ENCODE data around the gene PAFAH1B1.
A peak's percentile ranks its signal among the peaks of the same experiment; 100 is the strongest.

The PAFAH1B1 gene

GRCh38 chr17:2703606-2704005, 110.2 kb downstream of the PAFAH1B1 start:
- ATAC-seq (ENCODE audit: low read depth): no peak

GRCh38 chr17:2704031-2704889, 110.8 kb downstream of the PAFAH1B1 start:
- H3K4me3 Mint-ChIP-seq: no peak overlapping the region
- peaks cover 8% of the 10 kb centered on the region for H3K36me3 Mint-ChIP-seq
- H3K9me3 Mint-ChIP-seq: no peaks in the 10 kb centered on the region
- ATAC-seq (ENCODE audit: low read depth) (no peak), DNase-seq (ENCODE audit: low spot score in 2 of 2) (no peak)
- no peak overlapping the region for H3K27ac Mint-ChIP-seq
- H3K27me3 Mint-ChIP-seq: no peaks in the 10 kb centered on the region
- peaks cover 19% of the 10 kb centered on the region for H3K4me1 Mint-ChIP-seq

More at GRCh38 chr17:2703606-2704005, 110.2 kb downstream of the PAFAH1B1 start:
- Mint-ChIP-seq H3K27me3 (no peaks in the 10 kb centered on the region), H3K36me3 (peaks cover 8% of the 10 kb centered on the region), H3K9me3 (no peaks in the 10 kb centered on the region), H3K4me3 (no peak overlapping the region), H3K4me1 (peaks cover 13% of the 10 kb centered on the region), H3K27ac (no peak overlapping the region)
- DNase-seq (ENCODE audit: low spot score in 2 of 2): no peak

GRCh38 chr17:2704890-2705248, 111.4 kb downstream of the PAFAH1B1 start:
- no peaks in the 10 kb centered on the region for H3K9me3 Mint-ChIP-seq
- peaks cover 25% of the 10 kb centered on the region for H3K4me1 Mint-ChIP-seq
- no peak for ATAC-seq (ENCODE audit: low read depth)
- peaks cover 8% of the 10 kb centered on the region for H3K36me3 Mint-ChIP-seq
- DNase-seq (ENCODE audit: low spot score in 2 of 2): no peak
- no peak overlapping the region for H3K4me3 Mint-ChIP-seq
- H3K27me3 Mint-ChIP-seq: no peaks in the 10 kb centered on the region
- peak overlapping the region; percentile 82 for H3K27ac Mint-ChIP-seq

GRCh38 chr17:2705263-2705662, 111.8 kb downstream of the PAFAH1B1 start:
- no peak overlapping the region for H3K4me3 Mint-ChIP-seq
- H3K27me3 Mint-ChIP-seq: no peaks in the 10 kb centered on the region
- H3K9me3 Mint-ChIP-seq: no peaks in the 10 kb centered on the region

GRCh38 chr17:2705888-2706795, 112.7 kb downstream of the PAFAH1B1 start:
- no peaks in the 10 kb centered on the region for H3K9me3 Mint-ChIP-seq
- peaks cover 8% of the 10 kb centered on the region for H3K36me3 Mint-ChIP-seq
- H3K4me1 Mint-ChIP-seq: peaks cover 32% of the 10 kb centered on the region
- H3K27me3 Mint-ChIP-seq: no peaks in the 10 kb centered on the region
- H3K27ac Mint-ChIP-seq: peak overlapping the region; percentile 82
- H3K4me3 Mint-ChIP-seq: no peak overlapping the region
- DNase-seq (ENCODE audit: low spot score in 2 of 2): no peak
- ATAC-seq (ENCODE audit: low read depth): no peak

More at GRCh38 chr17:2705263-2705662, 111.8 kb downstream of the PAFAH1B1 start:
- peaks cover 8% of the 10 kb centered on the region for H3K36me3 Mint-ChIP-seq
- peaks cover 29% of the 10 kb centered on the region for H3K4me1 Mint-ChIP-seq
- DNase-seq (ENCODE audit: low spot score in 2 of 2) (no peak), ATAC-seq (ENCODE audit: low read depth) (no peak)
- H3K27ac Mint-ChIP-seq: peak overlapping the region; percentile 82

GRCh38 chr17:2706911-2707510, 113.6 kb downstream of the PAFAH1B1 start:
- peaks cover 34% of the 10 kb centered on the region for H3K4me1 Mint-ChIP-seq
- no peak for DNase-seq (ENCODE audit: low spot score in 2 of 2)
- H3K27ac Mint-ChIP-seq: no peak overlapping the region
- no peaks in the 10 kb centered on the region for H3K9me3 Mint-ChIP-seq
- no peak overlapping the region for H3K4me3 Mint-ChIP-seq
- no peaks in the 10 kb centered on the region for H3K27me3 Mint-ChIP-seq
- ATAC-seq (ENCODE audit: low read depth): no peak
- H3K36me3 Mint-ChIP-seq: peaks cover 8% of the 10 kb centered on the region

GRCh38 chr17:2707721-2708584, 114.5 kb downstream of the PAFAH1B1 start:
- ATAC-seq (ENCODE audit: low read depth): no peak
- Mint-ChIP-seq H3K27me3 (no peaks in the 10 kb centered on the region), H3K9me3 (no peaks in the 10 kb centered on the region), H3K4me1 (peaks cover 39% of the 10 kb centered on the region), H3K27ac (peak overlapping the region; percentile 40), H3K4me3 (peak overlapping the region; percentile 32), H3K36me3 (peaks cover 8% of the 10 kb centered on the region)
- DNase-seq (ENCODE audit: low spot score in 2 of 2): no peak

- DNase-seq (ENCODE audit: low spot score in 2 of 2): no peak
- peaks cover 6% of the 10 kb centered on the region for H3K36me3 Mint-ChIP-seq
- no peaks in the 10 kb centered on the region for H3K9me3 Mint-ChIP-seq
- peak overlapping the region; percentile 89 for H3K27ac Mint-ChIP-seq
- no peaks in the 10 kb centered on the region for H3K27me3 Mint-ChIP-seq
- H3K4me1 Mint-ChIP-seq: peaks cover 39% of the 10 kb centered on the region
- ATAC-seq (ENCODE audit: low read depth): no peak
- peak overlapping the region; percentile 87 for H3K4me3 Mint-ChIP-seq
Measured at GRCh38 chr17:2708585-2709182, 115.2 kb downstream of the PAFAH1B1 start.

GRCh38 chr17:2709183-2709661, 115.8 kb downstream of the PAFAH1B1 start:
- Mint-ChIP-seq H3K4me1 (peaks cover 39% of the 10 kb centered on the region), H3K27ac (peak overlapping the region; percentile 89), H3K9me3 (no peaks in the 10 kb centered on the region), H3K27me3 (no peaks in the 10 kb centered on the region), H3K36me3 (peaks cover 6% of the 10 kb centered on the region), H3K4me3 (peak overlapping the region; percentile 87)
- peak in 1 of 2 donors; percentile 32 for DNase-seq (ENCODE audit: low spot score in 2 of 2)
- ATAC-seq (ENCODE audit: low read depth): peak; percentile 30

- H3K27ac Mint-ChIP-seq: peak overlapping the region; percentile 89
- H3K4me3 Mint-ChIP-seq: peak overlapping the region; percentile 87
- no peaks in the 10 kb centered on the region for H3K36me3 Mint-ChIP-seq
- H3K27me3 Mint-ChIP-seq: no peaks in the 10 kb centered on the region
- no peak for DNase-seq (ENCODE audit: low spot score in 2 of 2)
- peaks cover 33% of the 10 kb centered on the region for H3K4me1 Mint-ChIP-seq
- H3K9me3 Mint-ChIP-seq: no peaks in the 10 kb centered on the region
- no peak for ATAC-seq (ENCODE audit: low read depth)
Measured at GRCh38 chr17:2710071-2710802, 116.8 kb downstream of the PAFAH1B1 start.

GRCh38 chr17:2710803-2711607, 117.6 kb downstream of the PAFAH1B1 start:
- H3K27me3 Mint-ChIP-seq: no peaks in the 10 kb centered on the region
- DNase-seq (ENCODE audit: low spot score in 2 of 2): peak in 1 of 2 donors; percentile 37

More at GRCh38 chr17:2710803-2711607, 117.6 kb downstream of the PAFAH1B1 start:
- H3K4me1 Mint-ChIP-seq: peaks cover 29% of the 10 kb centered on the region
- peak; percentile 34 for ATAC-seq (ENCODE audit: low read depth)
- no peaks in the 10 kb centered on the region for H3K36me3 Mint-ChIP-seq
- H3K4me3 Mint-ChIP-seq: peak overlapping the region; percentile 87
- H3K27ac Mint-ChIP-seq: peak overlapping the region; percentile 89
- H3K9me3 Mint-ChIP-seq: no peaks in the 10 kb centered on the region
